GM12874 (cell line): Measurements from ENCODE around the gene SDK1.

ENCODE experiments used
- CTCF ChIP-seq: IDR thresholded peaks from 2 replicates; pipeline ENCODE4 v1.5.1; 2011; ENCODE audit warnings: low read depth, mild to moderate bottlenecking, control low read depth, low read length, moderate library complexity; ENCODE audit not compliant: insufficient read depth

The SDK1 gene

DNA sequence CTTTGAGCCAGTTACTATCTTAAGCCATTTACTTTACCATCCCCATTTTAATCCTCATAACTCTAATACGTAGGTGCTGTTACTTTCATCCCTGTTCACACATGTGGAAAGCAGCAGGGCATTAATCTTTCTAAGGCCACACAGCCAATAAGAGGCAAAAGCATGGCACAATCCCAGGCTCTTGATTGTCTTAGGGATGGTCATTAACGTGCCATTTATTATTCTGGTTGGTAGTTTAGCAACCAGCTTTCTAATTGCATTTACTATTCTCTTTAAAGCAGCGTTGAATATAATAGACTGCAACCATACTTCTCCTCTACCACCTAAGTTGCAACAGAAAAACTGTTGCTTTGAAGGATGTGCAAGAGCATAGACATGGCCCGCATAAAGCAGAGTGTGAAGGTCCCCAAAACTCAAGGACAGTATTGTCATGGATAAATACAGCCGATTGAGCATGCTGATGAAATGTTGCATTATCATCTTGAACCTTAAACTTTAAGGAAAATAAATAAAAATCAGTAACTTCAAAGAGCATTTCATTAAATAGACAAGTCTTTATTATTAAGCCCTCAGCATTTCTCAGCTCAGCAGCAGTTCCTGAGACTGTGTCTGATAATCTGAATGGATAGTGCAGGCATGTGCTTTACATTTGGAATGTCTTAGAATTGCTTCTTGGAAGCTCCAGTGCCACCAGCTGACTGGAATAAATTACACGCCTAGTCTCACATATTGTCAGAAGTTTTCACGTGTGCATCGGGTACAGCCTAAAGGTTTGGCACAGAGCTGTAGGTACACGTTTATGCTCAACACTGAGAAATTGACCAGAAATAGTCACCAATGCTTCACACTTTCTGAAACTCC, 467.1 kb downstream of the SDK1 start:
- TF ChIP-seq CTCF: no peak

- TF ChIP-seq CTCF: no peak
Measured at GRCh38 chr7:3771906-3772305, 470.9 kb downstream of the SDK1 start.

GRCh38 chr7:3778345-3778744, 477.3 kb downstream of the SDK1 start:
- TF ChIP-seq CTCF: no peak

DNA sequence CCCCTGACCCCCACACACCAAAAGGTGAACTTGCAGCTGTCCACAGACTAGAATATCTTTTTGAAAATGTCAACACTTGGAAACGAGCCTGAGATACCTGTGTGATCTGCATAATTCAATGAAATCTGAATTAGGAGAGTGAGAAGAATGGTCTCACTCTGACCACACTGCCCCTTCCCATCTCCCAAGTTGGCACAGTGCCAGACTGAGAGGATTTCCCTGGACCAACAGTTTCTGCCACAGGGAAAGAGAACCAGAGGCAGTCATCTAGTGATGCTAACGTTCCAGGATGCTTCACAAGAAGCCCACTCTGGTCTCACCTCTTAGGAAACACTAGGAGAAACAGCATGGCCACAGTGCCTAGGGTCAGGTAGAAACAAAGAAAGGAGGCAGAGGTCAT, 479.0 kb downstream of the SDK1 start:
- no peak for TF ChIP-seq CTCF

GRCh38 chr7:3780525-3780924, 479.5 kb downstream of the SDK1 start:
- TF ChIP-seq CTCF: no peak

DNA sequence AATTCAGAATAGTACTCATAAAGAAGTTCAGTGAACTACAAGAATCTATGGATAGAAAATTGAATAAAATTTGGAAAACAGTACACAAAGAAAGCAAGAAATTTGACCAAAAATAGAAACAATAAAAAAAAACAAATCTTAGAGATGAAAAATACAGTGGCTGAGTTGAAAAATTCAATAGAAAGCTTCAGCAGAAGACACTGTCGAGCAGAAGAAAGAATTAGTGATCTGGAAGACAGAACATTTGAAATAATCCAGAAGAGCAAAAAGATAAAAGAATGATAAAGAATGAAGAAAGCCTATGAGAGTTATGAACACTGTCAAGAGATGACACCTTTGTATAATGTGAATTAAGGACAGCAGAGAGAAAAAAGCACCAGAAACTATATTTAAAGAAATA, 480.6 kb downstream of the SDK1 start:
- no peak for TF ChIP-seq CTCF

DNA sequence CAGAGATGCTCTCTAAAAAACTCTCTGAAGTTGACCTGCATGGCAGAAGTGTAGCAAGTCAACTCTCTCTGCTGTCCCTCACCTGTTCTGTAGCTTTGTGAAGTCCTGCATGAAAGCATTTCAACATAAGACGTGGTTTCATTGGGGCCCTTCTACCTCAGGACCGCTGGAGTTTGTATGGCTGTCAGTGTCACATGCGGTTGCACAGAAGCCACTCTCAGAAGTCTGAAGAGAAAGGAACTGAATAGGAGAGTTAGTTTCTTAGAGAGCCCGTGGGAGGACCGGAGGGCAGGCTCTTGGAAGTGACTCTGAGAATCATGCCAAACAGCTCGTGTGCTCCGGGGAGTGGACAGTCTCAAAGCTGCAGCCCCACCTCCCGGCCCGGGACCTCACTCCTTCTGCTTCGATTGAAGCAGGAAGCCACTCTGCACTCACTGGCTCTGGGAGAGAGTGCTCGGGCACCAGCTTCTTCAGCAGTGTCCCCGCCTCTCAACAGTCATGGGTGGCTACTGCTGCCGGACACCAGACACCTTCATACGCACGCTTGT, 486.7 kb downstream of the SDK1 start:
- no peak for TF ChIP-seq CTCF
